ENCODE measurements around the gene PLLP.

- TF ChIP-seq RAD21 (IDR thresholded peaks at IDR 0.05; ENCODE audit: low read depth) (no peak), REST (IDR thresholded peaks at IDR 0.05; ENCODE audit: low read depth) (no peak), CEBPB (IDR thresholded peaks at IDR 0.05) (no peak), EGR1 (IDR thresholded peaks at IDR 0.05) (no peak), MAX (IDR thresholded peaks at IDR 0.05) (no peak), EP300 (IDR thresholded peaks at IDR 0.05; ENCODE audit: borderline replicate concordance) (no peak)
These were observed 74.7 kb downstream of the PLLP start for GRCh38 chr16:57209780-57210179.

Data from Ishikawa (cell line).